Endothelial cell (in vitro differentiated cells): ENCODE data around the gene GMPPB. TPM values are rescaled to one million over a fixed set of nuclear protein-coding genes. Genes with fewer than 3 reads are reported as not detected.
"Not testable (repeated sequence)": the region's sequence is repeated elsewhere in the genome, so short reads cannot be mapped to it uniquely, and the experiment has no call there.

Source experiments
- DNase-seq: peaks from one replicate; pipeline ENCODE4 v3.0.0; 2021; ENCODE audit warnings: low spot score
- H3K27ac Mint-ChIP-seq: one replicate; pipeline ENCODE4 v1.8.0; 2021; ENCODE audit warnings: mixed read lengths, inconsistent platforms; ENCODE audit not compliant: unreplicated experiment
- H3K27me3 Mint-ChIP-seq: one replicate; pipeline ENCODE4 v1.8.0; 2021; ENCODE audit warnings: mild to moderate bottlenecking, moderate library complexity, mixed read lengths, inconsistent platforms; ENCODE audit not compliant: unreplicated experiment
- H3K36me3 Mint-ChIP-seq: one replicate; pipeline ENCODE4 v1.8.0; 2021; ENCODE audit warnings: mild to moderate bottlenecking, low read depth, mixed read lengths, inconsistent platforms; ENCODE audit not compliant: unreplicated experiment
- H3K4me1 Mint-ChIP-seq: one replicate; pipeline ENCODE4 v1.8.0; 2021; ENCODE audit warnings: mild to moderate bottlenecking, mixed read lengths, inconsistent platforms; ENCODE audit not compliant: unreplicated experiment
- H3K4me3 Mint-ChIP-seq: one replicate; pipeline ENCODE4 v1.8.0; 2021; ENCODE audit warnings: mild to moderate bottlenecking, mixed read lengths, inconsistent platforms; ENCODE audit not compliant: unreplicated experiment
- H3K9me3 Mint-ChIP-seq: one replicate; pipeline ENCODE4 v1.8.0; 2021; ENCODE audit warnings: mixed read lengths, inconsistent platforms; ENCODE audit not compliant: unreplicated experiment
- CTCF ChIP-seq: fragments of 200-600 bp; sonication (generic); IDR thresholded peaks from one replicate; pipeline ENCODE4 v1.5.0; 2021; ENCODE audit warnings: antibody characterized with exemption; ENCODE audit not compliant: unreplicated experiment
- total RNA-seq: library from RNA; stranded (reverse); fragmentation: NEBNext Ultra II Directional; extraction: Animal tissue kit (Norgen Biotek cat#: 25700); gene quantifications from one replicate; pipeline ENCODE4 v1.2.1, GENCODE V29; 2021; ENCODE audit not compliant: unreplicated experiment

GMPPB gene
- total RNA-seq, 1 donor from 2014 or later = 21.3 TPM

GRCh38 chr3:49756036-49756435 is 32.3 kb upstream of the GMPPB start:
- H3K27me3 Mint-ChIP-seq = no peaks in the 10 kb centered on the region

GRCh38 chr3:49754536-49754935 is 30.8 kb upstream of the GMPPB start:
- Mint-ChIP-seq H3K27ac (no peak overlapping the region), H3K4me1 (peaks cover 9% of the 10 kb centered on the region), H3K9me3 (no peaks in the 10 kb centered on the region), H3K4me3 (no peak overlapping the region), H3K36me3 (peaks cover 7% of the 10 kb centered on the region), H3K27me3 (no peaks in the 10 kb centered on the region)
- DNase-seq = no peak
- TF ChIP-seq CTCF = no peak

More at GRCh38 chr3:49756036-49756435, 32.3 kb upstream of the GMPPB start:
- Mint-ChIP-seq H3K36me3 (peaks cover 4% of the 10 kb centered on the region), H3K4me3 (no peak overlapping the region), H3K9me3 (no peaks in the 10 kb centered on the region), H3K27ac (peak overlapping the region; percentile 15), H3K4me1 (peaks cover 9% of the 10 kb centered on the region)
- TF ChIP-seq CTCF = no peak
- DNase-seq = no peak

- Mint-ChIP-seq H3K4me1 (peaks cover 9% of the 10 kb centered on the region), H3K36me3 (peaks cover 9% of the 10 kb centered on the region), H3K9me3 (no peaks in the 10 kb centered on the region), H3K27ac (no peak overlapping the region), H3K27me3 (no peaks in the 10 kb centered on the region), H3K4me3 (no peak overlapping the region)
- no peak for DNase-seq
- TF ChIP-seq CTCF = no peak
Measured at GRCh38 chr3:49751501-49751900, 27.8 kb upstream of the GMPPB start.

- no peak overlapping the region for H3K4me3 Mint-ChIP-seq
- no peaks in the 10 kb centered on the region for H3K4me1 Mint-ChIP-seq
Measured at GRCh38 chr3:49750056-49750455, 26.3 kb upstream of the GMPPB start.

GRCh38 chr3:49748874-49749273 is 25.1 kb upstream of the GMPPB start:
- not testable (repeated sequence) for H3K4me3 Mint-ChIP-seq, H3K27me3 Mint-ChIP-seq, DNase-seq, H3K27ac Mint-ChIP-seq, H3K9me3 Mint-ChIP-seq, H3K4me1 Mint-ChIP-seq
- peaks cover 12% of the 10 kb centered on the region for H3K36me3 Mint-ChIP-seq

More at GRCh38 chr3:49750056-49750455, 26.3 kb upstream of the GMPPB start:
- peaks cover 12% of the 10 kb centered on the region for H3K36me3 Mint-ChIP-seq
- DNase-seq = no peak
- H3K27ac Mint-ChIP-seq = no peak overlapping the region
- H3K27me3 Mint-ChIP-seq = no peaks in the 10 kb centered on the region
- H3K9me3 Mint-ChIP-seq = no peaks in the 10 kb centered on the region
- no peak for TF ChIP-seq CTCF
